ENCODE data around the gene FAM221A. TPM values are rescaled to one million over a fixed set of nuclear protein-coding genes. Genes with fewer than 3 reads are reported as not detected.

Gene FAM221A
- total RNA-seq, 2 experiments from 2014 or later: 1.8 to 2.8 TPM

GRCh38 chr7:23662984-23663313, 17.1 kb upstream of the FAM221A start:
- H3K27me3 ChIP-seq (ENCODE audit: control insufficient read depth in 1 of 2, insufficient read depth in 2 of 2, low read length in 2 of 2): no peaks in the 10 kb centered on the region
- Mint-ChIP-seq H3K4me1 (ENCODE audit: low read depth) (no peaks in the 10 kb centered on the region), H3K27ac (no peak overlapping the region), H3K27me3 (no peaks in the 10 kb centered on the region), H3K4me3 (no peak overlapping the region), H3K36me3 (ENCODE audit: low read depth) (no peaks in the 10 kb centered on the region), H3K9me3 (peaks cover 5% of the 10 kb centered on the region)
- DNase-seq (no peak), ATAC-seq (ENCODE audit: poor library complexity) (no peak)
- TF ChIP-seq CTCF (IDR thresholded peaks at IDR 0.05): no peak
- H3K27ac ChIP-seq (ENCODE audit: low read depth in 1 of 2, low read length in 2 of 2): no peak overlapping the region
- H3K9me3 ChIP-seq (ENCODE audit: control insufficient read depth in 1 of 2, insufficient read depth in 1 of 2, low read length in 2 of 2): peaks cover 0 to 9% of the 10 kb centered on the region in 2 experiments
- CTCF ChIA-PET: no interaction called here
- H3K36me3 ChIP-seq (ENCODE audit: insufficient read depth, low read length): no peaks in the 10 kb centered on the region
- H3K4me3 ChIP-seq (ENCODE audit: low read length): no peak overlapping the region
- POLR2A ChIA-PET: no interaction called here
- intact Hi-C loops (cut with DNase I, micrococcal nuclease): loop anchor here in 1 of 2 experiments (10.0 kb wide), 1 partner anchor 538 kb away; no protein-coding TSS in a partner anchor
- H3K4me1 ChIP-seq (ENCODE audit: insufficient read depth, low read length): no peaks in the 10 kb centered on the region

- H3K27ac ChIP-seq (ENCODE audit: low read depth in 1 of 2, low read length in 2 of 2): no peak overlapping the region
- H3K36me3 ChIP-seq (ENCODE audit: insufficient read depth, low read length): no peaks in the 10 kb centered on the region
- intact Hi-C loops (cut with DNase I, micrococcal nuclease): loop anchor here in 1 of 2 experiments (10.0 kb wide), 1 partner anchor 539 kb away; no protein-coding TSS in a partner anchor
- H3K9me3 ChIP-seq (ENCODE audit: control insufficient read depth in 1 of 2, insufficient read depth in 1 of 2, low read length in 2 of 2): peaks cover 0 to 5% of the 10 kb centered on the region in 2 experiments
- Mint-ChIP-seq H3K27ac (no peak overlapping the region), H3K27me3 (no peaks in the 10 kb centered on the region), H3K36me3 (ENCODE audit: low read depth) (no peaks in the 10 kb centered on the region), H3K4me3 (no peak overlapping the region), H3K9me3 (no peaks in the 10 kb centered on the region), H3K4me1 (ENCODE audit: low read depth) (no peaks in the 10 kb centered on the region)
- ChIA-PET CTCF (no interaction called here), POLR2A (no interaction called here)
- H3K4me1 ChIP-seq (ENCODE audit: insufficient read depth, low read length): no peaks in the 10 kb centered on the region
- TF ChIP-seq CTCF (IDR thresholded peaks at IDR 0.05): no peak
- H3K27me3 ChIP-seq (ENCODE audit: control insufficient read depth in 1 of 2, insufficient read depth in 2 of 2, low read length in 2 of 2): no peaks in the 10 kb centered on the region
- no peak overlapping the region for H3K4me3 ChIP-seq (ENCODE audit: low read length)
- no peak for ATAC-seq (ENCODE audit: poor library complexity)
- no peak for DNase-seq
Measured at GRCh38 chr7:23664122-23664521, 15.9 kb upstream of the FAM221A start.

GRCh38 chr7:23672033-23672432, 8.0 kb upstream of the FAM221A start:
- POLR2A ChIA-PET: no interaction called here
- no peaks in the 10 kb centered on the region for H3K36me3 Mint-ChIP-seq (ENCODE audit: low read depth)
- ATAC-seq (ENCODE audit: poor library complexity): no peak
- CTCF ChIA-PET: interaction anchor here (1.2 kb wide), 1 partner anchor 20 kb away, joined by 3 read pairs; no protein-coding TSS in a partner anchor
- H3K27ac ChIP-seq (ENCODE audit: low read depth in 1 of 2, low read length in 2 of 2): no peak overlapping the region
- no peak for DNase-seq
- no peaks in the 10 kb centered on the region for H3K9me3 ChIP-seq (ENCODE audit: control insufficient read depth in 1 of 2, insufficient read depth in 1 of 2, low read length in 2 of 2)
- H3K4me1 Mint-ChIP-seq (ENCODE audit: low read depth): no peaks in the 10 kb centered on the region
- no peaks in the 10 kb centered on the region for H3K9me3 Mint-ChIP-seq
- no peak overlapping the region for H3K27ac Mint-ChIP-seq
- H3K27me3 Mint-ChIP-seq: peaks cover 21% of the 10 kb centered on the region
- H3K36me3 ChIP-seq (ENCODE audit: insufficient read depth, low read length): no peaks in the 10 kb centered on the region
- no peaks in the 10 kb centered on the region for H3K27me3 ChIP-seq (ENCODE audit: control insufficient read depth in 1 of 2, insufficient read depth in 2 of 2, low read length in 2 of 2)
- intact Hi-C loops (cut with DNase I, micrococcal nuclease): no loop called here
- H3K4me1 ChIP-seq (ENCODE audit: insufficient read depth, low read length): no peaks in the 10 kb centered on the region
- no peak for TF ChIP-seq CTCF (IDR thresholded peaks at IDR 0.05)
- H3K4me3 Mint-ChIP-seq: no peak overlapping the region
- H3K4me3 ChIP-seq (ENCODE audit: low read length): no peak overlapping the region

Measured in CD4-positive, alpha-beta T cell (primary cell).